Cardiac muscle cell (in vitro differentiated cells and primary cell): Measurements from ENCODE around the gene HINT2. TPM values are rescaled to one million over a fixed set of nuclear protein-coding genes. Genes with fewer than 3 reads are reported as not detected.

ENCODE experiments used
- DNase-seq, 2 donors: peaks; one replicate each; pipeline versions ENCODE4 v3.0.0 to v3.0.0-alpha.2; 2010 to 2017; ENCODE audit warnings: low read depth in 1 of 2, low spot score in 1 of 2
- H3K27ac ChIP-seq: fragments of 200-600 bp; sonication (generic); 2 replicates; pipeline ENCODE4 v1.5.1; 2016
- H3K27me3 ChIP-seq: fragments of 200-600 bp; sonication (generic); 2 replicates; pipeline ENCODE4 v1.6.0; 2016; ENCODE audit warnings: control low read depth
- H3K36me3 ChIP-seq: fragments of 200-600 bp; sonication (generic); 2 replicates; pipeline ENCODE4 v1.5.1; 2016; ENCODE audit warnings: control low read depth
- H3K4me1 ChIP-seq: fragments of 200-600 bp; sonication (generic); 2 replicates; pipeline ENCODE4 v1.8.1; 2017; ENCODE audit warnings: low read depth, mild to moderate bottlenecking, mixed run types
- H3K4me3 ChIP-seq: fragments of 200-600 bp; sonication (generic); 2 replicates; pipeline ENCODE4 v1.5.1; 2016; ENCODE audit warnings: mild to moderate bottlenecking
- H3K9me3 ChIP-seq: fragments of 200-600 bp; sonication (generic); 2 replicates; pipeline ENCODE4 v1.5.1; 2017; ENCODE audit warnings: low read depth, mild to moderate bottlenecking, control low read depth
- polyA plus RNA-seq: library from polyadenylated mRNA; unstranded; fragments of >200 nt; fragmentation: Nextera tagmentation; extraction: Ambion mirVana; gene quantifications from 2 replicates; pipeline ENCODE4 v1.2.1, GENCODE V29; 2016
- total RNA-seq: library from RNA; depleted of rRNA; stranded (reverse); fragments of >200 nt; gene quantifications from 2 replicates; pipeline ENCODE4 v1.2.3, GENCODE V29; 2016
- TF ChIP-seq, protein P1 (sequence below): IDR thresholded peaks from 2 replicates; pipeline ENCODE4 v1.5.1; 2012; ENCODE audit warnings: low read depth, mild to moderate bottlenecking, low read length

The HINT2 gene
- total and polyA plus RNA-seq, 2 experiments from 2014 or later, result 48.5 to 177 TPM

GRCh38 chr9:35859310-35859989 is 44.6 kb upstream of the HINT2 start:
- H3K36me3 ChIP-seq, result no peaks in the 10 kb centered on the region

GRCh38 chr9:35858458-35858857 is 43.6 kb upstream of the HINT2 start:
- DNase-seq, result no peak
- Histone ChIP-seq H3K9me3 (no peaks in the 10 kb centered on the region), H3K27me3 (no peaks in the 10 kb centered on the region), H3K4me1 (no peaks in the 10 kb centered on the region), H3K36me3 (no peaks in the 10 kb centered on the region), H3K4me3 (no peak overlapping the region), H3K27ac (no peak overlapping the region)
- TF ChIP-seq, protein P1, sequence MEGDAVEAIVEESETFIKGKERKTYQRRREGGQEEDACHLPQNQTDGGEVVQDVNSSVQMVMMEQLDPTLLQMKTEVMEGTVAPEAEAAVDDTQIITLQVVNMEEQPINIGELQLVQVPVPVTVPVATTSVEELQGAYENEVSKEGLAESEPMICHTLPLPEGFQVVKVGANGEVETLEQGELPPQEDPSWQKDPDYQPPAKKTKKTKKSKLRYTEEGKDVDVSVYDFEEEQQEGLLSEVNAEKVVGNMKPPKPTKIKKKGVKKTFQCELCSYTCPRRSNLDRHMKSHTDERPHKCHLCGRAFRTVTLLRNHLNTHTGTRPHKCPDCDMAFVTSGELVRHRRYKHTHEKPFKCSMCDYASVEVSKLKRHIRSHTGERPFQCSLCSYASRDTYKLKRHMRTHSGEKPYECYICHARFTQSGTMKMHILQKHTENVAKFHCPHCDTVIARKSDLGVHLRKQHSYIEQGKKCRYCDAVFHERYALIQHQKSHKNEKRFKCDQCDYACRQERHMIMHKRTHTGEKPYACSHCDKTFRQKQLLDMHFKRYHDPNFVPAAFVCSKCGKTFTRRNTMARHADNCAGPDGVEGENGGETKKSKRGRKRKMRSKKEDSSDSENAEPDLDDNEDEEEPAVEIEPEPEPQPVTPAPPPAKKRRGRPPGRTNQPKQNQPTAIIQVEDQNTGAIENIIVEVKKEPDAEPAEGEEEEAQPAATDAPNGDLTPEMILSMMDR, result no peak

More at GRCh38 chr9:35859310-35859989, 44.6 kb upstream of the HINT2 start:
- Histone ChIP-seq H3K4me3 (no peak overlapping the region), H3K9me3 (no peaks in the 10 kb centered on the region), H3K4me1 (no peaks in the 10 kb centered on the region), H3K27me3 (no peaks in the 10 kb centered on the region), H3K27ac (no peak overlapping the region)
- DNase-seq, result peak in 1 of 2 donors; percentile 6
- TF ChIP-seq, protein P1, result no peak

DNA sequence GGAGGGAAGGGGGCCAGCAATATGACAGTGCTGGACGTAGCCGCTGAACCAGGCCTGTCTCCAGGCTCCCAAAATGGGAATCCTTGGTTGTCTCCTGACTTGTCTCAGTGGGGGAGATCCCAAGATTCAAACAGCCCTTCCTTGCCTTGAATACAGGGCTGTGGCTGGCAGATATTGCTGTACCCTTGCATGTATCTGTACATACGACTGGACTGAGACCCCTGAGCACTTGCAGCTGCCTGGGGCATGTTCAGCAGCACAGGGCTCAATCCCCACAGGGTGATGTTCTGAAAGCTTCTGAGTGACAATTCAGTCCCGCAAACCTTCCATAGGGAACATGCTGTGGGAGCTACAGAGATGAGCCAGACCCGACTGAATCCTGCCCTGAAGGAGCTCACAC is 42.0 kb upstream of the HINT2 start:
- Histone ChIP-seq H3K27me3 (no peaks in the 10 kb centered on the region), H3K27ac (no peak overlapping the region), H3K4me3 (no peak overlapping the region), H3K36me3 (no peaks in the 10 kb centered on the region), H3K9me3 (no peaks in the 10 kb centered on the region), H3K4me1 (no peaks in the 10 kb centered on the region)
- TF ChIP-seq, protein P1, result no peak
- DNase-seq, result no peak

DNA sequence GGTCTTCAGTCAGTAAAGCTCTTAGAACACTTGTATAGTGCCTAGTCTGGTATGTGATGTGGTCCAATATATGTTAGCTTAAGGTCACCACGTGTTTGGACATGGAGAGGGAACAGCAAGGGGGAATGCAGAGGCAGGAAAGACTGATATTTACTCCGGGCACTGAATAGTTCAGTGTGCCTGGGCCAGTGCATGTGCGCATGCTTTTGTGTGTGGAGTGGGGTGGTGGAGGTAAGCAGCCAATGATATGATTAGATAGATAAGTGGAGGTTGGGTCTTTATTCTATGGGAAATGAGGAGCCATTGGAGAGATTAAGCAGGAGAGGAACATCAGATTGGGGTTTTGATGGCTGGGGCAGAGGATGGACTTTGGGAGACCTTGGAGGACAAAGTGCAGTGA is 41.4 kb upstream of the HINT2 start:
- TF ChIP-seq, protein P1, result no peak
- Histone ChIP-seq H3K36me3 (no peaks in the 10 kb centered on the region), H3K9me3 (no peaks in the 10 kb centered on the region), H3K4me3 (no peak overlapping the region), H3K4me1 (no peaks in the 10 kb centered on the region), H3K27ac (no peak overlapping the region), H3K27me3 (no peaks in the 10 kb centered on the region)
- DNase-seq, result no peak

- TF ChIP-seq, protein P1, result no peak
- Histone ChIP-seq H3K9me3 (no peaks in the 10 kb centered on the region), H3K4me1 (no peaks in the 10 kb centered on the region), H3K4me3 (no peak overlapping the region), H3K36me3 (no peaks in the 10 kb centered on the region), H3K27ac (no peak overlapping the region), H3K27me3 (no peaks in the 10 kb centered on the region)
- no peak for DNase-seq
Measured at GRCh38 chr9:35854091-35854762, 39.4 kb upstream of the HINT2 start.
